Left ventricle myocardium inferior (tissue), 1 donor: ENCODE results near the gene CFAP70. TPM values are rescaled to one million over a fixed set of nuclear protein-coding genes. Genes with fewer than 3 reads are reported as not detected.

Source experiments
- DNase-seq: peaks from one replicate; pipeline ENCODE4 v3.0.0-alpha.2; 2020
- H3K27ac ChIP-seq: fragments of 200-600 bp; replicated peaks from 2 replicates; pipeline ENCODE4 v1.8.0; 2021
- H3K27me3 ChIP-seq: fragments of 200-600 bp; 2 replicates; pipeline ENCODE4 v1.8.0; 2021; ENCODE audit warnings: low read depth
- H3K36me3 ChIP-seq: fragments of 200-600 bp; 2 replicates; pipeline ENCODE4 v1.8.0; 2021
- H3K4me1 ChIP-seq: fragments of 200-600 bp; 2 replicates; pipeline ENCODE4 v1.8.0; 2021
- H3K4me3 ChIP-seq: fragments of 200-600 bp; 2 replicates; pipeline ENCODE4 v1.8.0; 2021; ENCODE audit warnings: mild to moderate bottlenecking, moderate library complexity
- H3K9me3 ChIP-seq: fragments of 200-600 bp; replicated peaks from 2 replicates; pipeline ENCODE4 v1.8.0; 2021
- intact Hi-C: fragments of 100-400 bp; cut with micrococcal nuclease; formaldehyde crosslinking; loops from one replicate; pipeline ENCODE4 v1.11.0; 2022
- long read RNA-seq: library from polyadenylated mRNA; unstranded; transcript quantifications from one replicate; pipeline ENCODE4 v2.0.0, GENCODE V29; 2021
- total RNA-seq: library from RNA; stranded (reverse); fragmentation: NEBNext Ultra II Directional; extraction: Animal tissue kit (Norgen Biotek cat#: 25700); gene quantifications from one replicate; pipeline ENCODE4 v1.2.1, GENCODE V29; 2021
- TF ChIP-seq, protein P1 (sequence below): fragments of 200-600 bp; IDR thresholded peaks from 2 replicates; pipeline ENCODE4 v1.8.0; 2021; ENCODE audit warnings: antibody characterized with exemption, mild to moderate bottlenecking, borderline replicate concordance
- donor health status: DM: no; HTN: yes; CAD: no; lungs with severe emphysema.

CFAP70 gene
- total RNA-seq = 2.0 TPM
- long read RNA-seq, partial matches to known transcripts = 0 of 2 reads
- long read RNA-seq, other reads (novel, unspliced or antisense) = 2 of 2 reads

DNA sequence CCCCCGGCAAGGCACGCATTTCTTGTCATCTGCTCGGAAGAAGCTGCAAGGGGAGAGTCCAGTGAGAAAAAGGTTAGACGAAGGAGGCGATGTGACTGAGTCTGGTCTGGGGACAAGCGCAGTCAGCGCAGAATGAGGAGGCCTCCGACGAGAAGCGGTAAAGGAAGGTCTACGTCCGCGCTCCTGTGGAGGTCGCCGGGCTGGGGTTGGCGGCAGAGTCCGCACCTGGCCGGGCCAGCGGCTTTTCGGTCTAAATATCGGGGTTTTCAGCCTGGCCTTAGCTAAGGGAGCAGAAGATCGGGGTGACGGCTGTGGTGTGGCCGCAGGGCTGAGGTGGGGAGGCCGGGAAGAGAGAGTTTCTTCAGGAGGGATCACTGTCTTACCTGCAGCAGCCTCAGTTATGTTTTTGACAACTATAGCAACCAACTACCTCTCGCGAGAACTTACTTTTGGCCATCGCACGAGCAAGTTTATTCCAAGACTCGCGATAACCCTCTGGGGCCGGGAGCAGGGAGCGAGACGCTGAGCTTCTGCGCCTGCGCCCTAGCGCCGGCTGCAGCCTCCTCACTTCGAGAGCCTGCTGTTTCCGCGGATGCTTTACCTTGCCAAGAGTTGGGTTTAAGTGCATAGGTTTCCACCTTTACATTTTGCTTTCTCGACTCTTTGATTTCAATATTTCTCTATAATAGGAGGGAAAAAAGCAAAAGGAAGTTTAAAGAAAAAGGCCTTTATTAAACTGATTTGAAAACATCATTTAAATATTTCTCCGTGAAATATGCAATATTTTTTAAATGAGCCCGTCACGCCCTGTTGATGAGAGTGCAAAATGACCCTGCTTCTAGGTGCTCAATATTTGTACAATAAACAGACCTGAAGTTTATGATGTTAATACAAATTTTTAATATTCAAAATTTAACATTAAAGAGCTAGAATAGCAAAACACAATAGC, at the start of gene CFAP70:
Gene CFAP70 (minus strand): TSS at position 534 of the 949 bp plus-strand sequence. CDS start 4,068 bp downstream, outside the sequence.
- Histone ChIP-seq H3K4me1 (peaks cover 18% of the 10 kb centered on the region), H3K27ac (peak within 1 kb of the TSS; percentile 76), H3K27me3 (no peaks in the 10 kb centered on the region), H3K36me3 (no peaks in the 10 kb centered on the region), H3K4me3 (peak within 1 kb of the TSS; percentile 88), H3K9me3 (peaks cover 8% of the 10 kb centered on the region)
- TF ChIP-seq, protein P1, sequence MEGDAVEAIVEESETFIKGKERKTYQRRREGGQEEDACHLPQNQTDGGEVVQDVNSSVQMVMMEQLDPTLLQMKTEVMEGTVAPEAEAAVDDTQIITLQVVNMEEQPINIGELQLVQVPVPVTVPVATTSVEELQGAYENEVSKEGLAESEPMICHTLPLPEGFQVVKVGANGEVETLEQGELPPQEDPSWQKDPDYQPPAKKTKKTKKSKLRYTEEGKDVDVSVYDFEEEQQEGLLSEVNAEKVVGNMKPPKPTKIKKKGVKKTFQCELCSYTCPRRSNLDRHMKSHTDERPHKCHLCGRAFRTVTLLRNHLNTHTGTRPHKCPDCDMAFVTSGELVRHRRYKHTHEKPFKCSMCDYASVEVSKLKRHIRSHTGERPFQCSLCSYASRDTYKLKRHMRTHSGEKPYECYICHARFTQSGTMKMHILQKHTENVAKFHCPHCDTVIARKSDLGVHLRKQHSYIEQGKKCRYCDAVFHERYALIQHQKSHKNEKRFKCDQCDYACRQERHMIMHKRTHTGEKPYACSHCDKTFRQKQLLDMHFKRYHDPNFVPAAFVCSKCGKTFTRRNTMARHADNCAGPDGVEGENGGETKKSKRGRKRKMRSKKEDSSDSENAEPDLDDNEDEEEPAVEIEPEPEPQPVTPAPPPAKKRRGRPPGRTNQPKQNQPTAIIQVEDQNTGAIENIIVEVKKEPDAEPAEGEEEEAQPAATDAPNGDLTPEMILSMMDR = no peak
- peak; percentile 90 for DNase-seq
- intact Hi-C loops = no loop called here

GRCh38 chr10:73408061-73408460, 49.4 kb upstream of the CFAP70 start:
- intact Hi-C loops = no loop called here
- H3K27me3 ChIP-seq = no peaks in the 10 kb centered on the region
- no peak overlapping the region for H3K27ac ChIP-seq
- no peak for DNase-seq
- no peak overlapping the region for H3K4me3 ChIP-seq
- H3K9me3 ChIP-seq = no peaks in the 10 kb centered on the region
- peaks cover 79% of the 10 kb centered on the region for H3K4me1 ChIP-seq
- H3K36me3 ChIP-seq = peaks cover 3% of the 10 kb centered on the region
- TF ChIP-seq, protein P1 = no peak

DNA sequence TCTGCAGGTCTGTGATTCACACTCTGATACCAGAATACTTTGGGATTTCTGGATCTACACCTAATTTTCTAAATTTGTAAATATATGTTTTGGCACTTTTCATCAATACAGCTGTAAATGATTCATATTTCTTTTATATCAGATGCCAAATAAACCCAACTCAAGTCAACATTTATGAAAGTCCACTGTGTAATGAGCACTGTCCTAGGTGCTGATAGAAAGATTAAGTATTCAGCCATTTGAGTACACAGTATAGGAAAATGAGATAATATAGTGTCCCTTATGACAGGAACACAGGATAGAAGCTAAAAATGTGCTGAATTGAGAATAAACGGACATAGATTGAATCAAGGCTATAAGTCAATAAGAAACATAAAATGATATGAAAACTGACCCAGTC, 48.8 kb upstream of the CFAP70 start:
- H3K4me1 ChIP-seq = peaks cover 73% of the 10 kb centered on the region
- H3K27me3 ChIP-seq = no peaks in the 10 kb centered on the region
- DNase-seq = no peak
- peaks cover 3% of the 10 kb centered on the region for H3K36me3 ChIP-seq
- intact Hi-C loops = no loop called here
- H3K4me3 ChIP-seq = no peak overlapping the region
- H3K9me3 ChIP-seq = no peaks in the 10 kb centered on the region
- TF ChIP-seq, protein P1 = no peak
- no peak overlapping the region for H3K27ac ChIP-seq

DNA sequence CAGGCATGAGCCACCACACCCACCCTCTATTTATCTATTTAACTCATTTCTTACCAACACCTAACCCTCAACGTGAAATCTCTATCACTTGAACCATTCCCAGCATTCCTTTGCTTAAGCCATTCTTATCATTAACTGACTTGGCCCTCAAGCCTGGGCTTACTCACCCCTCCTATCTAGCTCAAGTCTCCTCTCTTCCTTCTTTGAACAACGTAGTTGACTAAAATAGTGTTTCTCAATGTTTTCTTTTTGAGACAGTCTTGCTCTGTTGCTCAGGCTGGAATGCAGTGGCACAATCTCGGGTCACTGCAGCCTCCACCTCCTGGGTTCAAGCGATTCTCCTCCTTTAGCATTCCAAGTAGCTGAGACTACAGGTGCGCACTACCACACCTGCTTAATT, 48.2 kb upstream of the CFAP70 start:
- Histone ChIP-seq H3K27ac (no peak overlapping the region), H3K27me3 (no peaks in the 10 kb centered on the region), H3K9me3 (no peaks in the 10 kb centered on the region), H3K4me1 (peaks cover 67% of the 10 kb centered on the region), H3K36me3 (peaks cover 3% of the 10 kb centered on the region), H3K4me3 (no peak overlapping the region)
- intact Hi-C loops = no loop called here
- TF ChIP-seq, protein P1 = no peak
- no peak for DNase-seq

GRCh38 chr10:73405556-73405955, 46.9 kb upstream of the CFAP70 start:
- intact Hi-C loops = no loop called here
- Histone ChIP-seq H3K4me1 (peaks cover 68% of the 10 kb centered on the region), H3K9me3 (no peaks in the 10 kb centered on the region), H3K4me3 (no peak overlapping the region), H3K36me3 (peaks cover 3% of the 10 kb centered on the region), H3K27me3 (no peaks in the 10 kb centered on the region), H3K27ac (no peak overlapping the region)
- DNase-seq = no peak
- TF ChIP-seq, protein P1 = no peak
